K562 (cell line): Measurements from ENCODE around the gene PITPNM1. TPM values are rescaled to one million over a fixed set of nuclear protein-coding genes. Genes with fewer than 3 reads are reported as not detected.

Experiments
- ATAC-seq: fragments of 200-7000 bp; cut with Tn5 transposase; 3 replicates; pipeline ENCODE4 v1.9.1; 2020; ENCODE audit warnings: moderate library complexity
- BruUV-seq: library from RNA; stranded (reverse); fragments of 400-500 nt; replicated peaks from 2 replicates; lab custom pipeline; 2021; lab: Mats Ljungman, UMichigan
- CTCF ChIA-PET: fragments of 300-600 bp; formaldehyde crosslinking; extraction: SDS; loops from one replicate; lab custom pipeline; 2021; ENCODE audit warnings: low intra/inter-chr PET ratio; lab: Yijun Ruan, JAX
- POLR2A ChIA-PET: fragments of 300-600, 350-650 bp; sonication (Branson Sonifier 250); formaldehyde crosslinking; extraction: SDS; loops from one replicate; lab custom pipeline; 2021; ENCODE audit warnings: antibody characterized with exemption, inconsistent platforms; lab: Yijun Ruan, JAX
- DNase-seq, 4 experiments: peaks; one replicate each; pipeline versions ENCODE4 v3.0.0 to v3.0.0-alpha.2; 2011 to 2018; ENCODE audit warnings: low spot score in 3 of 4, mixed read lengths in 3 of 4; ENCODE audit errors: extremely low read depth in 1 of 4
- FAIRE-seq: peaks from 2 replicates; lab custom pipeline; 2011; peaks lifted over from hg19 to GRCh38; lab: Jason Lieb, UNC
- H2AFZ ChIP-seq: 2 replicates; pipeline ENCODE4 v1.6.0; 2011; ENCODE audit warnings: low read depth, low read length, control low read depth, inconsistent platforms
- H3K27ac ChIP-seq: fragments of 200-600 bp; 3 replicates; pipeline ENCODE4 v1.8.0; 2011; ENCODE audit warnings: low read depth, mild to moderate bottlenecking, control low read depth, inconsistent platforms, low read length, moderate library complexity, mixed read lengths; ENCODE audit errors: extremely low read depth
- H3K27me3 ChIP-seq, 2 experiments: fragments of 300-600 bp in 1 of 2; 2 replicates in 1 of 2; 3 replicates in 1 of 2; pipeline versions ENCODE4 v1.6.0 to v1.8.0; 2011; ENCODE audit warnings: inconsistent platforms in 2 of 2, low read length in 2 of 2, mild to moderate bottlenecking in 1 of 2, mixed read lengths in 1 of 2, moderate library complexity in 1 of 2; ENCODE audit not compliant: control insufficient read depth in 2 of 2, insufficient read depth in 2 of 2
- H3K36me3 ChIP-seq: fragments of 300-600 bp; 3 replicates; pipeline ENCODE4 v1.8.0; 2011; ENCODE audit warnings: mild to moderate bottlenecking, low read length, inconsistent platforms; ENCODE audit not compliant: control insufficient read depth, insufficient read depth
- H3K4me1 ChIP-seq, 2 experiments: fragments of 200-600 bp in 1 of 2; replicated peaks in 1 of 2; 2 replicates in 1 of 2; 3 replicates in 1 of 2; pipeline versions ENCODE4 v1.5.1 to v1.8.0; 2011; ENCODE audit warnings: inconsistent platforms in 2 of 2, low read length in 2 of 2, mild to moderate bottlenecking in 1 of 2, mixed read lengths in 1 of 2, moderate library complexity in 1 of 2; ENCODE audit not compliant: control insufficient read depth in 2 of 2, insufficient read depth in 2 of 2
- H3K4me2 ChIP-seq: 2 replicates; pipeline ENCODE4 v1.6.1; 2011; ENCODE audit warnings: low read length, control low read depth, inconsistent platforms, mixed read lengths; ENCODE audit not compliant: insufficient read depth
- H3K4me3 ChIP-seq: fragments of 200-600 bp; sonication (generic), shearing (Covaris generic); 2 replicates; pipeline ENCODE4 v1.5.1; 2016; ENCODE audit warnings: control low read depth, inconsistent platforms
- H3K79me2 ChIP-seq: fragments of 200-600 bp; 3 replicates; pipeline ENCODE4 v1.8.0; 2011; ENCODE audit warnings: low read length, inconsistent platforms; ENCODE audit not compliant: control insufficient read depth, insufficient read depth
- H3K9ac ChIP-seq, 2 experiments: 2 replicates each; pipeline versions ENCODE4 v1.6.0 to v1.6.1; 2011; ENCODE audit warnings: low read depth in 2 of 2, low read length in 2 of 2, control low read depth in 1 of 2, inconsistent platforms in 1 of 2, mild to moderate bottlenecking in 1 of 2, mixed read lengths in 1 of 2; ENCODE audit not compliant: insufficient read depth in 1 of 2
- H3K9me1 ChIP-seq: one replicate; pipeline ENCODE4 v1.6.0; 2011; ENCODE audit warnings: inconsistent platforms, mild to moderate bottlenecking, low read length, moderate library complexity; ENCODE audit not compliant: control insufficient read depth, insufficient read depth
- H3K9me3 ChIP-seq: replicated peaks from 2 replicates; pipeline ENCODE4 v1.5.1; 2011; ENCODE audit warnings: low read depth, low read length, inconsistent platforms; ENCODE audit not compliant: control insufficient read depth, insufficient read depth
- H4K20me1 ChIP-seq: replicated peaks from 2 replicates; pipeline ENCODE4 v1.6.1; 2011; ENCODE audit warnings: low read length, inconsistent platforms, mixed read lengths; ENCODE audit not compliant: control insufficient read depth, insufficient read depth
- E4F1 ChIP-seq: fragments of 250-450 bp; sonication (Bioruptor Pico); IDR thresholded peaks from 2 replicates; pipeline ENCODE4 v1.5.0; 2021; ENCODE audit warnings: mild to moderate bottlenecking, borderline replicate concordance
- FOXJ3 ChIP-seq: sonication (generic); formaldehyde crosslinking; IDR thresholded peaks from 2 replicates; pipeline ENCODE4 v1.4.0; 2020; ENCODE audit warnings: mild to moderate bottlenecking, missing genetic modification reagents
- HBP1 ChIP-seq: fragments of 450-650 bp; formaldehyde crosslinking; IDR thresholded peaks from 2 replicates; pipeline ENCODE4 v1.4.0; 2022; ENCODE audit warnings: missing genetic modification characterization
- KDM1A ChIP-seq, 2 experiments: fragments of 450-650 bp; IDR thresholded peaks; 2 replicates each; pipeline ENCODE4 v1.6.1; 2016; ENCODE audit warnings: mild to moderate bottlenecking in 2 of 2
- KDM5B ChIP-seq: fragments of 200-600 bp; sonication (generic); IDR thresholded peaks from 2 replicates; pipeline ENCODE4 v1.6.1; 2012; ENCODE audit warnings: low read depth, mild to moderate bottlenecking, moderate library complexity, low read length, control low read depth, inconsistent platforms; ENCODE audit not compliant: insufficient replicate concordance
- NFIC ChIP-seq: fragments of 450-650 bp; IDR thresholded peaks from 2 replicates; pipeline ENCODE4 v1.6.1; 2017; ENCODE audit warnings: mild to moderate bottlenecking, inconsistent platforms
- RBM25 ChIP-seq: fragments of 200-400 bp; formaldehyde crosslinking; IDR thresholded peaks from 2 replicates; pipeline ENCODE4 v1.6.1; 2018; ENCODE audit warnings: low read length, low read depth, moderate library complexity; ENCODE audit not compliant: severe bottlenecking
- RCOR1 ChIP-seq, 2 experiments: IDR thresholded peaks; 2 replicates each; pipeline ENCODE4 v1.6.1; 2012; ENCODE audit warnings: low read depth in 2 of 2, low read length in 2 of 2, borderline replicate concordance in 1 of 2, improper control_type of control experiment in 1 of 2
- SMC3 ChIP-seq: conservative IDR thresholded peaks from 2 replicates; pipeline ENCODE4 v1.6.1; 2011; ENCODE audit warnings: low read depth, low read length, improper control_type of control experiment; ENCODE audit not compliant: insufficient read depth
- TARDBP ChIP-seq: fragments of 450-650 bp; IDR thresholded peaks from 2 replicates; pipeline ENCODE4 v1.6.1; 2016
- TFAP4 ChIP-seq: sonication (generic); formaldehyde crosslinking; IDR thresholded peaks from 2 replicates; pipeline ENCODE4 v1.8.0; 2022; ENCODE audit warnings: missing genetic modification reagents, mild to moderate bottlenecking, moderate library complexity, borderline replicate concordance
- ZEB2 ChIP-seq: fragments of 450-650 bp; IDR thresholded peaks from 2 replicates; pipeline ENCODE4 v1.6.1; 2016
- ZHX1 ChIP-seq: fragments of 150-350 bp; conservative IDR thresholded peaks from 2 replicates; pipeline ENCODE4 v1.6.1; 2014; ENCODE audit warnings: low read length
- WGBS: fragments of 100-300 bp; shearing (Covaris generic); methylation state at CpG from one replicate; pipeline ENCODE4 v1.1.6; 2016; ENCODE audit warnings: low coverage, mixed read lengths; ENCODE audit not compliant: insufficient coverage; ENCODE audit errors: missing lambda C conversion rate; 5-methylcytosine and 5-hydroxymethylcytosine counted together
- in situ Hi-C: fragments of 300-500 bp; cut with MboI; formaldehyde crosslinking; loops from 4 replicates; pipeline ENCODE4 v1.15.0; 2018; ENCODE audit warnings: inconsistent platforms, mixed read lengths
- intact Hi-C: fragments of 100-400 bp; cut with micrococcal nuclease; formaldehyde crosslinking; loops from 2 replicates; pipeline ENCODE4 v1.14.2; 2022
- polyA plus RNA-seq, 8 experiments: library from polyadenylated mRNA; depleted of rRNA in 4 of 8; stranded (reverse) in 5 of 8; unstranded in 3 of 8; fragments of >200 nt; fragmentation: Nextera tagmentation in 2 of 8; fragmentation: Illumina TruSeq in 1 of 8; extraction: Ambion mirVana in 2 of 8; extraction: Trizol in 1 of 8; gene quantifications; 2 replicates each; pipeline versions ENCODE4 v1.2.1 to v1.2.3, GENCODE V29; 2011 to 2014; ENCODE audit warnings: inconsistent platforms in 1 of 8, missing spikeins in 1 of 8
- total RNA-seq, 7 experiments: library from RNA; depleted of rRNA in 6 of 7; stranded (reverse); fragments of >200 nt in 6 of 7; fragmentation: Illumina TruSeq in 2 of 7; extraction: Trizol in 2 of 7; gene quantifications; 2 replicates each; pipeline versions ENCODE4 v1.2.1 to v1.2.3, GENCODE V29; 2011 to 2021; ENCODE audit warnings: low replicate concordance in 1 of 7

PITPNM1 gene
- total and polyA plus RNA-seq, 9 of the 15 experiments (the other 6 are each of a cell fraction or from before 2014, with no cell fraction given): 0.11 to 53.7 (median 16.0) TPM

- Histone ChIP-seq H3K27ac (no peak overlapping the region), H3K9me1 (no peaks in the 10 kb centered on the region), H3K79me2 (peaks cover 12% of the 10 kb centered on the region), H2AFZ (no peak overlapping the region), H3K4me2 (no peak overlapping the region), H3K9me3 (no peaks in the 10 kb centered on the region), H3K27me3 (no peaks in the 10 kb centered on the region), H3K9ac (peak overlapping the region in 1 of 2 experiments; percentile 35; a peak in 1 of 4 replicates), H4K20me1 (no peaks in the 10 kb centered on the region), H3K4me3 (no peak overlapping the region), H3K36me3 (no peaks in the 10 kb centered on the region), H3K4me1 (peaks cover 20 to 56% of the 10 kb centered on the region in 2 experiments; a peak in 4 of 5 replicates)
- in situ Hi-C loops: no loop called here
- ATAC-seq (no peak), FAIRE-seq (no peak), DNase-seq (no peak)
- POLR2A ChIA-PET: interaction anchor here (0.5 to 1.7 kb wide), 3 partner anchors 10 to 78 kb away, joined by 3 to 4 read pairs (median 3); partner anchors contain the start of gene AIP
- CTCF ChIA-PET: no interaction called here
- BruUV-seq: no TSS peak
- 77% methylated on average over 8 of the region's 11 CpGs for WGBS
- intact Hi-C loops: loop anchor here (5.0 kb wide), 1 partner anchor 45 kb away; no protein-coding TSS in a partner anchor
- TF ChIP-seq E4F1 (CRISPR knock-in tag): no peak
- TF ChIP-seq SMC3: no peak
- TF ChIP-seq ZEB2: no peak
- TF ChIP-seq KDM1A (IDR thresholded peaks at IDR 0.05): peak in 1 of 2 experiments; percentile 39; a peak in 1 of 4 replicates
- TF ChIP-seq NFIC: peak; percentile 84
- peak; percentile 59 for TF ChIP-seq RBM25
- TF ChIP-seq ZHX1: no peak
- TF ChIP-seq TARDBP: no peak
- TF ChIP-seq TFAP4 (CRISPR knock-in tag): 0 out of 2 replicates have a peak, but pooled peaks have one; percentile 18
- no peak for TF ChIP-seq HBP1
- TF ChIP-seq KDM5B: peak; percentile 0
- TF ChIP-seq RCOR1 (IDR thresholded peaks at IDR 0.05; ENCODE audit: borderline replicate concordance in 1 of 2, low read depth in 2 of 2, low read length in 2 of 2): peak in 1 of 2 experiments; percentile 54; a peak in 1 of 4 replicates
- TF ChIP-seq FOXJ3 (CRISPR knock-in tag): no peak
Observed at GRCh38 chr11:67466962-67467771, 38.0 kb downstream of the PITPNM1 start.
